ENCODE results near the gene BEND6.

GRCh38 chr6:56988145-56988544 lies 33.2 kb downstream of the BEND6 start:
- TF ChIP-seq, protein P1, sequence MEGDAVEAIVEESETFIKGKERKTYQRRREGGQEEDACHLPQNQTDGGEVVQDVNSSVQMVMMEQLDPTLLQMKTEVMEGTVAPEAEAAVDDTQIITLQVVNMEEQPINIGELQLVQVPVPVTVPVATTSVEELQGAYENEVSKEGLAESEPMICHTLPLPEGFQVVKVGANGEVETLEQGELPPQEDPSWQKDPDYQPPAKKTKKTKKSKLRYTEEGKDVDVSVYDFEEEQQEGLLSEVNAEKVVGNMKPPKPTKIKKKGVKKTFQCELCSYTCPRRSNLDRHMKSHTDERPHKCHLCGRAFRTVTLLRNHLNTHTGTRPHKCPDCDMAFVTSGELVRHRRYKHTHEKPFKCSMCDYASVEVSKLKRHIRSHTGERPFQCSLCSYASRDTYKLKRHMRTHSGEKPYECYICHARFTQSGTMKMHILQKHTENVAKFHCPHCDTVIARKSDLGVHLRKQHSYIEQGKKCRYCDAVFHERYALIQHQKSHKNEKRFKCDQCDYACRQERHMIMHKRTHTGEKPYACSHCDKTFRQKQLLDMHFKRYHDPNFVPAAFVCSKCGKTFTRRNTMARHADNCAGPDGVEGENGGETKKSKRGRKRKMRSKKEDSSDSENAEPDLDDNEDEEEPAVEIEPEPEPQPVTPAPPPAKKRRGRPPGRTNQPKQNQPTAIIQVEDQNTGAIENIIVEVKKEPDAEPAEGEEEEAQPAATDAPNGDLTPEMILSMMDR (conservative IDR thresholded peaks at IDR 0.05; ENCODE audit: low read length): no peak
- no peak for TF ChIP-seq EZH2phosphoT487 (IDR thresholded peaks at IDR 0.05; ENCODE audit: borderline replicate concordance)
